Lower lobe of right lung (tissue), 2 donors: ENCODE data around the gene OSBPL9. TPM values are rescaled to one million over a fixed set of nuclear protein-coding genes. Genes with fewer than 3 reads are reported as not detected.
A peak's percentile ranks its signal among the peaks of the same experiment; 100 is the strongest.

Source experiments
- ATAC-seq, 2 donors: fragments of 200-7000 bp; cut with Tn5 transposase; one replicate each; pipeline ENCODE4 v1.9.1; 2020 to 2022; ENCODE audit warnings: mild to moderate bottlenecking in 2 of 2, moderate library complexity in 2 of 2
- DNase-seq: peaks from one replicate; pipeline ENCODE4 v3.0.0-alpha.2; 2020
- H3K27ac ChIP-seq: fragments of 200-600 bp; one replicate; pipeline ENCODE4 v1.8.0; 2022
- H3K27me3 ChIP-seq: fragments of 200-600 bp; one replicate; pipeline ENCODE4 v1.8.0; 2022; ENCODE audit warnings: low read depth
- H3K36me3 ChIP-seq: fragments of 200-600 bp; one replicate; pipeline ENCODE4 v1.8.0; 2022; ENCODE audit warnings: mild to moderate bottlenecking
- H3K4me1 ChIP-seq: fragments of 200-600 bp; one replicate; pipeline ENCODE4 v1.8.0; 2022
- H3K4me3 ChIP-seq: fragments of 200-600 bp; one replicate; pipeline ENCODE4 v1.8.0; 2022; ENCODE audit warnings: mild to moderate bottlenecking
- H3K9me3 ChIP-seq: fragments of 200-600 bp; one replicate; pipeline ENCODE4 v1.8.0; 2022
- CTCF ChIP-seq: fragments of 200-600 bp; IDR thresholded peaks from one replicate; pipeline ENCODE4 v1.8.0; 2022; ENCODE audit warnings: antibody characterized with exemption, mild to moderate bottlenecking
- intact Hi-C: fragments of 100-400 bp; cut with DNase I; formaldehyde crosslinking; loops from one replicate; pipeline ENCODE4 v1.11.0; 2022
- total RNA-seq: library from RNA; stranded (reverse); fragmentation: NEBNext Ultra II Directional; extraction: Animal tissue kit (Norgen Biotek cat#: 25700); gene quantifications from one replicate; pipeline ENCODE4 v1.2.1, GENCODE V29; 2021
- donor health status: DM: no; HTN: yes; CAD: no; lungs with severe emphysema.

OSBPL9 gene
- total RNA-seq, 1 donor from 2014 or later = 65.4 TPM

GRCh38 chr1:51636191-51636590 is 19.3 kb downstream of the OSBPL9 start:
- Histone ChIP-seq H3K36me3 (no peaks in the 10 kb centered on the region), H3K27ac (no peak overlapping the region), H3K4me3 (no peak overlapping the region), H3K4me1 (no peaks in the 10 kb centered on the region), H3K9me3 (no peaks in the 10 kb centered on the region), H3K27me3 (no peaks in the 10 kb centered on the region)
- no peak for TF ChIP-seq CTCF
- ATAC-seq (no peak), DNase-seq (no peak)
- intact Hi-C loops = no loop called here

- intact Hi-C loops = no loop called here
- ATAC-seq (peak in 1 of 2 donors; percentile 48), DNase-seq (no peak)
- no peak for TF ChIP-seq CTCF
- H3K4me1 ChIP-seq = peaks cover 4% of the 10 kb centered on the region
- no peaks in the 10 kb centered on the region for H3K36me3 ChIP-seq
- no peak overlapping the region for H3K4me3 ChIP-seq
- H3K27ac ChIP-seq = no peak overlapping the region
- H3K27me3 ChIP-seq = no peaks in the 10 kb centered on the region
- no peaks in the 10 kb centered on the region for H3K9me3 ChIP-seq
Measured at GRCh38 chr1:51636764-51637522, 20.1 kb downstream of the OSBPL9 start.

GRCh38 chr1:51638350-51638749 is 21.5 kb downstream of the OSBPL9 start:
- no peak overlapping the region for H3K27ac ChIP-seq
- no peak overlapping the region for H3K4me3 ChIP-seq
- H3K36me3 ChIP-seq = no peaks in the 10 kb centered on the region
- TF ChIP-seq CTCF = no peak
- no peaks in the 10 kb centered on the region for H3K27me3 ChIP-seq
- ATAC-seq (no peak), DNase-seq (no peak)
- no peaks in the 10 kb centered on the region for H3K9me3 ChIP-seq
- intact Hi-C loops = no loop called here
- H3K4me1 ChIP-seq = peaks cover 8% of the 10 kb centered on the region

- Histone ChIP-seq H3K4me3 (no peak overlapping the region), H3K9me3 (no peaks in the 10 kb centered on the region), H3K27ac (no peak overlapping the region), H3K4me1 (peaks cover 9% of the 10 kb centered on the region), H3K36me3 (no peaks in the 10 kb centered on the region), H3K27me3 (no peaks in the 10 kb centered on the region)
- DNase-seq = no peak
- intact Hi-C loops = no loop called here
- no peak for ATAC-seq
- TF ChIP-seq CTCF = no peak
Measured at GRCh38 chr1:51639694-51640093, 22.8 kb downstream of the OSBPL9 start.

- intact Hi-C loops = no loop called here
- H3K27me3 ChIP-seq = no peaks in the 10 kb centered on the region
- H3K27ac ChIP-seq = no peak overlapping the region
- no peak overlapping the region for H3K4me3 ChIP-seq
- ATAC-seq = no peak
- TF ChIP-seq CTCF = no peak
- DNase-seq = no peak
- peaks cover 9% of the 10 kb centered on the region for H3K4me1 ChIP-seq
- H3K9me3 ChIP-seq = no peaks in the 10 kb centered on the region
- no peaks in the 10 kb centered on the region for H3K36me3 ChIP-seq
Measured at GRCh38 chr1:51641096-51641495, 24.2 kb downstream of the OSBPL9 start.
